ENCODE results near the gene DMBT1. TPM values are rescaled to one million over a fixed set of nuclear protein-coding genes. Genes with fewer than 3 reads are reported as not detected.
A peak's percentile ranks its signal among the peaks of the same experiment; 100 is the strongest.

DMBT1 gene
- total RNA-seq, 1 donor: under 0.01 TPM

GRCh38 chr10:122546242-122546641 is 14.3 kb upstream of the DMBT1 start:
- no peak for DNase-seq (ENCODE audit: low read depth in 2 of 3, low spot score in 2 of 3)

DNA sequence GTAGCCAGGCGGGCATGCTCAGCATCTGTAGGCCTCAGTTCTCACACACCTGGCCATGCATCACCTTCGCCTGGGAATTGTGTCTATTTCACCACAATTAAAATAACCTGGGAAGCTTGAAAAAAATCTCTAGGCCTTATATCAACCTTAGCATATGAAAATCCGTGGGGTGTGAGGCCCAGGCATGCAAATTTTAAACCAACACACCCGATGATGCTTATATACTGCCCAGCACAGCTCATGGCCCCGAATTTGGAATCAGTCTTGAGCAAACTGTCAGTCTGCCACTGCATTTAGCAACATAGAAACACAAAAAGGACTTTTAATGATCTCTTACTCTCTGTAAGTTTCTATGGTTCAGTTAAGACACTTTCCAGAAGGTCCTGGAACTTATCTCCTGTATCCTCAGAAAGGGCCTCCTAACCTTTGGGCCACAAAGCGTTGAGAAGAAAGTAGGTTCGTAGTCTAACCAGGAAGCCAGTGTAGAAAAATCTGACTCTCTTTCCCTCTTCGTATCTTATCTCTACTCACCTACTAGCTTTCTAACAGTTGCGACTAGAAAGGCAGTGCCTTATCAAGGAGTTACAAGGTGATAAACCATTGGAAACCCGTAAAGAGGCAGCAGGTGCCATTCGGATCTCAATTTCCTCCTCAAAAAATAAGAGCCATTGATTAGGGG is 12.0 kb upstream of the DMBT1 start:
- no peak for DNase-seq (ENCODE audit: low read depth in 2 of 3, low spot score in 2 of 3)

- DNase-seq (ENCODE audit: low read depth in 2 of 3, low spot score in 2 of 3): no peak
Observed at GRCh38 chr10:122549636-122550035, 10.9 kb upstream of the DMBT1 start.

GRCh38 chr10:122550427-122550826 is 10.1 kb upstream of the DMBT1 start:
- no peak for DNase-seq (ENCODE audit: low read depth in 2 of 3, low spot score in 2 of 3)

DNA sequence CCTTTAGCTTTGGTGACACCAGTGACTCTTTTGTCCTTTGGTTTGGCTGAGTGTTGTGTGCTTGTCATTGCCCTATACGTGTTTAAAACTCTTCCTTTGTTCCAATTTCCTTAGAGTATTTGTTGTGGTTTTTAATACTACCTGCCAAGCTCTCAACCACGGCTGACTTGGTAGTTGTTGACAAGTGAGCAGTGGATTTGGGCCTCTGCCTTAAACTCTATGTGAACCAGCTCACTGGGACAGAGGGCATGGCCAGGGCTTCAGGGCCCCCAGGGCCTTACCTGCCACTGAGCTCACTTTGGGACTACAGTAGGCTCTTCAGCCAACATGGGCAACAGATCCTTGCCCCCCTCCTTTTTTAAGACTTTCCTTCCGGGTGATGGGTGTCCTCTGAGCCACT is 9.6 kb upstream of the DMBT1 start:
- DNase-seq (ENCODE audit: low read depth in 2 of 3, low spot score in 2 of 3): no peak

- DNase-seq (ENCODE audit: low read depth in 2 of 3, low spot score in 2 of 3): peak in 1 of 3 donors; percentile 21
Observed at GRCh38 chr10:122551450-122551849, 9.1 kb upstream of the DMBT1 start.

GRCh38 chr10:122553341-122553740 is 7.2 kb upstream of the DMBT1 start:
- no peak for DNase-seq (ENCODE audit: low read depth in 2 of 3, low spot score in 2 of 3)

- no peak for DNase-seq (ENCODE audit: low read depth in 2 of 3, low spot score in 2 of 3)
Observed at GRCh38 chr10:122554131-122555036, 6.2 kb upstream of the DMBT1 start.

GRCh38 chr10:122555442-122555841 is 5.1 kb upstream of the DMBT1 start:
- no peak for DNase-seq (ENCODE audit: low read depth in 2 of 3, low spot score in 2 of 3)

GRCh38 chr10:122557516-122557915 is 3.0 kb upstream of the DMBT1 start:
- no peak for DNase-seq (ENCODE audit: low read depth in 2 of 3, low spot score in 2 of 3)

GRCh38 chr10:122558452-122558851 is 2.1 kb upstream of the DMBT1 start:
- DNase-seq (ENCODE audit: low read depth in 2 of 3, low spot score in 2 of 3): no peak

DNA sequence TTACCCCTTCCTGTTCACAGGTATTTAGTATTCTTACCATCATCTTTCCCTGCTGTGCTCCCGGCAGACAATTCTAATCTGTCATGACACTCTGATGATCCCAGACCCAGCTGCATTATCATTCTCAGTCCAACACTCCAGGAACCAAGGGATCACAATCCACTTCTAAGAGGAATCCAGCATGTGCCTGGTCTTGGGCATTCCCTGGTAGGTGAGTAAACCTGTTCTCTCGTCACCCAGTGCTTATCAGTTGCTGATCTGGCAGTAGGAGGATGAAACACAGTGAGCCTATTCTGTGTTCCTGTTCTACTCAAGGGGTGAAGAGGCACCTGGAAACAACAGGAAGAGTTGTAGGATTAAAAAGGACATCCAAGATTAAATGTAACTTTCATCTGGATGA is 1.3 kb upstream of the DMBT1 start:
- DNase-seq (ENCODE audit: low read depth in 2 of 3, low spot score in 2 of 3): no peak

DNA sequence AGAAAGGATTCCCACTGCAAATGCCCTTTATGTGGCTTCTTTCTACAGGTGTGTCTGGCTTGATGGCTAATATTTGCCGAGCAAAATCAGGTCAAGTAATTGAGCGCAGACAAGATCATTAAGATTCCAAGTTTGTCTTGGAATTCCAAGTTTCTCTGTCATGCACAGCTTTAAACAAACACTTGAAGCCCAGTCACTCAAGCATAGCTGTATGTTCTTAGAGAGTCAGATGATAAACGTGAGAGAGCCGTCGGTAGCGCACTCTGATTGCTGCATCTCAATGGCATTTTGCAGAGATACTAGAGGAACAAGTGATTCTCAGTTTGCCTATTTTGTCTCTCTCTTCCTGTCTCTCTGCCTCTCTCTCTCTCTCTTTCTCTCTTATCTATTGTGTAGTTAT is 658 bp downstream of the DMBT1 start:
- DNase-seq (ENCODE audit: low read depth in 2 of 3, low spot score in 2 of 3): no peak

- DNase-seq (ENCODE audit: low read depth in 2 of 3, low spot score in 2 of 3): no peak
Observed at GRCh38 chr10:122561792-122562191, 1.2 kb downstream of the DMBT1 start.

DNA sequence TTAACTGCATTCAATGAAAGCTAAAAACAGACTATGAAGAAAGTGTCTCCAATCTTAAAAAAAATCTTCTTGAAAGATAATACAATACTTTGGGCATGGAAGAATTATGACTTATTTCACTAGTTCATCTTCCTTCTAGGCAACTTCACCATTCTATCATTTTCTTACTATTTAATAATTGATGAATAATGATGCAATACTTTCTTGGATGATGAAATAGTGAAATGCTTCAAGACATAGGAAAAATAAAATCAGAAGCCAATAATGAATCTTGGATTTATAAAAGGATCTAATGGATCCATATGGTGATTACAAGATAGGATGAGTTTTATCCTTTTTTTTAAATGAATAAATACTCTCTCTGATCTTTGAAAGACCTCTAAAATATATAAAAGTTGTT is 4.4 kb downstream of the DMBT1 start:
- DNase-seq (ENCODE audit: low read depth in 2 of 3, low spot score in 2 of 3): no peak

DNA sequence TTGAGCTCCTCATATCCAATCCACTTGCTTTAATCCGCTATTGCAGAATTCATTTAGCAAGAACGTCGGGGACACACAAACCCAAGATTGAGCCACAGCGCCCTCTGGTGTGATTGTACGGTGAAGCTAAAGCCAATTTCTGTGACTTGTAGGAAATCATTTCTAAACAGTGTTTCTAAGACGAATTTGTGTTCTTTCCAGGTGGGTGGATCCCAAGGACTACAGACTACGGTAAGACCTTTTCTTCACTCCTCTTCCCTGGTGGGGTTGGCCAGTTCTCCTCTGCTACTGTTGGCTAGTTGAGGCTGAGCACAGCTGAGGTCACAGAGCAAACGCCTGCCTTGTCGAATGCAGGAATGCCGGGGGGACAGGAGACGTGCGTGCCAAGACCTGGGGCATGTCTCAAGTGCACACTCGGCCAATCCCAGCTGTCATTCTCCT is 5.2 kb downstream of the DMBT1 start:
- peak; percentile 47 to 87 (median 57) for DNase-seq (ENCODE audit: low read depth in 2 of 3, low spot score in 2 of 3)

- no peak for DNase-seq (ENCODE audit: low read depth in 2 of 3, low spot score in 2 of 3)
Observed at GRCh38 chr10:122566632-122567031, 6.1 kb downstream of the DMBT1 start.

- DNase-seq (ENCODE audit: low read depth in 2 of 3, low spot score in 2 of 3): peak in 1 of 3 donors; percentile 25
Observed at GRCh38 chr10:122567056-122567660, 6.6 kb downstream of the DMBT1 start.

DNA sequence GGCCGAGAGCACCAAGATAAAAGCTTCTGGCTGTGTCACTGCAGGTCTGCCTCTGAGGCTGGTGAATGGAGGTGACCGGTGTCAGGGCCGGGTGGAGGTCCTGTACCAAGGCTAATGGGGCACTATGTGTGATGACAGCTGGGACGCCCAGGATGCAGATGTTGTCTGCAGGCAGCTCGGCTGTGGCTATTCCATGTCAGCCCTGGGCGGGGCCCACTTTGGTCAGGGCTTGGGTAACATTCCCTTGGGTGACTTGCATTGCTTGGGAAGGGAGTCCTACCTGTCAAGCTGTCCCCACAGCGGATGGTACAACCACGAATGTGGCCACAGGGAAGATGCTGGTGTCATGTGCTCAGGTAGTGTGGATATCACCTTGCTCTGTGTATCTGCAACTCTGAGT is 8.0 kb downstream of the DMBT1 start:
- no peak for DNase-seq (ENCODE audit: low read depth in 2 of 3, low spot score in 2 of 3)

DNA sequence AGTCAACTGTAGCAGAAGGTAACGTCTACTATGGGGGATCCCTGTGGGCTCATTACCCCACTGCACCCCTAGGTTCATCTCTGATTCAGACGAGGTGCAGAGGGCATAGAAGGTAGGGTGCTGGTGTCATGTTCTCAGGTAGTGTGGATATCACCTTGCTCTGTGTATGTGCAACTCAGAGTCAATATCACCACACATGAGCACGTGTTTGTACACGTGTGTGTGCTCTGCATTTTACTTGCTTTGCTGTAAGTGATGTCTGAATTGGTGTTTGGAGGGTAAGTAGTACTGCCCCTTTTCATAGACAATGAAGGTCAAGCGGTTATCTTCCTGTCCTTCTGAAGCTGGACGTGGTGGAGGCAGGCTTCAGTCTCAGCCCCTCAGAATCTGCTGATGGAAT is 10.4 kb downstream of the DMBT1 start:
- no peak for DNase-seq (ENCODE audit: low read depth in 2 of 3, low spot score in 2 of 3)

- DNase-seq (ENCODE audit: low read depth in 2 of 3, low spot score in 2 of 3): no peak
Observed at GRCh38 chr10:122571892-122572291, 11.3 kb downstream of the DMBT1 start.

GRCh38 chr10:122575776-122576175 is 15.2 kb downstream of the DMBT1 start:
- DNase-seq (ENCODE audit: low read depth in 2 of 3, low spot score in 2 of 3): no peak

Measured in hematopoietic multipotent progenitor cell (in vitro differentiated cells).